A549 (cell line): ENCODE data around the gene SLC35B2. TPM values are rescaled to one million over a fixed set of nuclear protein-coding genes. Genes with fewer than 3 reads are reported as not detected.

Experiments used
- ATAC-seq, 2 experiments: fragments of 200-7000 bp in 1 of 2; fragments of >200 bp in 1 of 2; cut with Nextera tagmentation in 1 of 2; cut with Tn5 transposase in 1 of 2; 3 replicates each; pipeline versions ENCODE4 v1.8.0 to v1.9.1; 2018 to 2020; ENCODE audit warnings: mild to moderate bottlenecking in 1 of 2, moderate library complexity in 1 of 2
- CTCF ChIA-PET: fragments of 300-600 bp; sonication (Branson Sonifier 250); formaldehyde crosslinking; extraction: SDS; loops from one replicate; lab custom pipeline; 2021; ENCODE audit warnings: antibody characterized with exemption, inconsistent platforms; lab: Yijun Ruan, JAX
- POLR2A ChIA-PET: fragments of 350-600 bp; formaldehyde crosslinking; extraction: SDS; loops from one replicate; lab custom pipeline; 2021; ENCODE audit warnings: antibody characterized with exemption, inconsistent platforms; lab: Yijun Ruan, JAX
- DNase-seq, 2 experiments: peaks; one replicate each; pipeline versions ENCODE4 v3.0.0 to v3.0.0-alpha.2; 2011 to 2016; ENCODE audit warnings: low read depth in 1 of 2, low spot score in 1 of 2
- FAIRE-seq: peaks from 2 replicates; lab custom pipeline; 2011; peaks lifted over from hg19 to GRCh38; lab: Jason Lieb, UNC
- H3K27ac ChIP-seq, 2 experiments: fragments of >200 bp; sonication (Bioruptor Twin); formaldehyde crosslinking; 3 replicates each; pipeline ENCODE4 v1.5.1; 2016 to 2017
- H3K4me1 ChIP-seq: fragments of >200 bp; sonication (Bioruptor Twin); formaldehyde crosslinking; 3 replicates; pipeline ENCODE4 v1.6.1; 2016
- H3K4me2 ChIP-seq: fragments of >200 bp; sonication (Bioruptor Twin); formaldehyde crosslinking; 3 replicates; pipeline ENCODE4 v1.6.1; 2016
- H3K4me3 ChIP-seq: fragments of >200 bp; sonication (Bioruptor Twin); formaldehyde crosslinking; 3 replicates; pipeline ENCODE4 v1.5.1; 2016
- H3K9me3 ChIP-seq: fragments of >200 bp; sonication (Bioruptor Twin); formaldehyde crosslinking; 3 replicates; pipeline ENCODE4 v1.6.1; 2016
- EHF ChIP-seq: fragments of 250-450 bp; sonication (Bioruptor Pico); IDR thresholded peaks from 2 replicates; pipeline ENCODE4 v1.5.0; 2020; ENCODE audit warnings: mild to moderate bottlenecking
- ELK1 ChIP-seq: fragments of 150-350 bp; IDR thresholded peaks from 2 replicates; pipeline ENCODE4 v1.6.1; 2014; ENCODE audit warnings: low read depth, mild to moderate bottlenecking, low read length
- EP300 ChIP-seq, 2 experiments: fragments of >200 bp; sonication (Bioruptor Twin); formaldehyde crosslinking; IDR thresholded peaks; 2 replicates in 1 of 2; 3 replicates in 1 of 2; pipeline ENCODE4 v1.6.1; 2016 to 2017
- FOSL2 ChIP-seq, 2 experiments: fragments of 450-650 bp in 1 of 2; fragments of >200 bp in 1 of 2; sonication (Bioruptor Twin) in 1 of 2; formaldehyde crosslinking; IDR thresholded peaks; 2 replicates each; pipeline versions ENCODE4 v1.5.0 to v1.6.1; 2016 to 2020; ENCODE audit warnings: mild to moderate bottlenecking in 1 of 2, moderate library complexity in 1 of 2
- FOXS1 ChIP-seq: fragments of 250-450 bp; sonication (Bioruptor Pico); IDR thresholded peaks from 2 replicates; pipeline ENCODE4 v1.5.0; 2020; ENCODE audit warnings: mild to moderate bottlenecking, moderate library complexity
- HES2 ChIP-seq: fragments of >200 bp; sonication (Bioruptor Twin); formaldehyde crosslinking; IDR thresholded peaks from 2 replicates; pipeline ENCODE4 v1.6.1; 2016
- HMGXB4 ChIP-seq: fragments of 250-450 bp; sonication (Bioruptor Pico); IDR thresholded peaks from 2 replicates; pipeline ENCODE4 v1.5.0; 2021; ENCODE audit warnings: mild to moderate bottlenecking, moderate library complexity, borderline replicate concordance
- HOXB13 ChIP-seq: fragments of 250-450 bp; sonication (Bioruptor Pico); IDR thresholded peaks from 2 replicates; pipeline ENCODE4 v1.5.0; 2020; ENCODE audit warnings: low read depth, mild to moderate bottlenecking, moderate library complexity
- JUN ChIP-seq, 2 experiments: fragments of >200 bp; sonication (Bioruptor Twin); formaldehyde crosslinking; IDR thresholded peaks; 2 replicates in 1 of 2; 3 replicates in 1 of 2; pipeline ENCODE4 v1.6.1; 2016 to 2017
- JUNB ChIP-seq: fragments of >200 bp; sonication (Bioruptor Twin); formaldehyde crosslinking; IDR thresholded peaks from 2 replicates; pipeline ENCODE4 v1.6.1; 2016
- KDM1A ChIP-seq: fragments of 200-600 bp; sonication (generic); IDR thresholded peaks from 2 replicates; pipeline ENCODE4 v1.6.1; 2016; ENCODE audit warnings: low read depth, mild to moderate bottlenecking
- KDM5A ChIP-seq: fragments of 200-600 bp; sonication (generic); IDR thresholded peaks from 2 replicates; pipeline ENCODE4 v1.6.1; 2016; ENCODE audit warnings: antibody characterized with exemption, mild to moderate bottlenecking
- MAX ChIP-seq: IDR thresholded peaks from 2 replicates; pipeline ENCODE4 v1.6.1; 2012
- MAZ ChIP-seq: fragments of 150-350 bp; IDR thresholded peaks from 2 replicates; pipeline ENCODE4 v1.6.1; 2014; ENCODE audit warnings: antibody characterized with exemption, low read depth, low read length, borderline replicate concordance
- MYC ChIP-seq: IDR thresholded peaks from 2 replicates; pipeline ENCODE4 v1.6.1; 2012; ENCODE audit warnings: mild to moderate bottlenecking, inconsistent platforms, low read length, improper control_type of control experiment, borderline replicate concordance
- NFE2L2 ChIP-seq: fragments of 150-350 bp; conservative IDR thresholded peaks from 2 replicates; pipeline ENCODE4 v1.6.1; 2014; ENCODE audit warnings: low read length
- NR3C1 ChIP-seq: fragments of >200 bp; sonication (Bioruptor Twin); formaldehyde crosslinking; IDR thresholded peaks from 3 replicates; pipeline ENCODE4 v1.6.1; 2017
- POLR2A ChIP-seq: IDR thresholded peaks from 2 replicates; pipeline ENCODE4 v1.6.1; 2012; ENCODE audit warnings: mild to moderate bottlenecking, low read length
- POLR2AphosphoS2 ChIP-seq: conservative IDR thresholded peaks from 2 replicates; pipeline ENCODE4 v1.6.1; 2012; ENCODE audit warnings: low read length, improper control_type of control experiment, inconsistent platforms
- RAD21 ChIP-seq, 2 experiments: fragments of >200 bp in 1 of 2; sonication (Bioruptor Twin) in 1 of 2; formaldehyde crosslinking in 1 of 2; IDR thresholded peaks in 1 of 2; conservative IDR thresholded peaks in 1 of 2; 2 replicates in 1 of 2; 3 replicates in 1 of 2; pipeline ENCODE4 v1.6.1; 2012 to 2018; ENCODE audit warnings: inconsistent platforms in 1 of 2
- RCOR1 ChIP-seq: fragments of 150-350 bp; IDR thresholded peaks from 2 replicates; pipeline ENCODE4 v1.6.1; 2014; ENCODE audit warnings: antibody characterized with exemption, low read length, low read depth
- RFX5 ChIP-seq: fragments of 450-650 bp; IDR thresholded peaks from 2 replicates; pipeline ENCODE4 v1.7.1; 2014; ENCODE audit warnings: antibody characterized with exemption, mild to moderate bottlenecking, moderate library complexity
- RNF2 ChIP-seq: fragments of 200-600 bp; sonication (generic); IDR thresholded peaks from 2 replicates; pipeline ENCODE4 v1.6.1; 2016; ENCODE audit warnings: low read depth, mild to moderate bottlenecking, antibody characterized with exemption, moderate library complexity, borderline replicate concordance
- SREBF2 ChIP-seq: fragments of 450-650 bp; IDR thresholded peaks from 2 replicates; pipeline ENCODE4 v1.6.1; 2014; ENCODE audit warnings: mild to moderate bottlenecking, moderate library complexity
- TFCP2L1 ChIP-seq: fragments of 250-450 bp; sonication (Bioruptor Pico); IDR thresholded peaks from 2 replicates; pipeline ENCODE4 v1.5.0; 2021; ENCODE audit warnings: mild to moderate bottlenecking
- ZC3H11A ChIP-seq: fragments of 450-650 bp; IDR thresholded peaks from 2 replicates; pipeline ENCODE4 v1.6.1; 2014; ENCODE audit warnings: antibody characterized with exemption, mild to moderate bottlenecking
- ZFP36 ChIP-seq: fragments of 450-650 bp; IDR thresholded peaks from 2 replicates; pipeline ENCODE4 v1.6.1; 2014; ENCODE audit warnings: borderline replicate concordance; ENCODE audit not compliant: partially characterized antibody
- ZNF302 ChIP-seq: fragments of 250-450 bp; sonication (Bioruptor Pico); IDR thresholded peaks from 2 replicates; pipeline ENCODE4 v1.9.0; 2021; ENCODE audit warnings: inconsistent platforms, mild to moderate bottlenecking, moderate library complexity
- ZSCAN20 ChIP-seq: fragments of 250-450 bp; sonication (Bioruptor Pico); IDR thresholded peaks from 2 replicates; pipeline ENCODE4 v1.8.0; 2022; ENCODE audit warnings: mild to moderate bottlenecking, moderate library complexity
- WGBS: methylation state at CpG from one replicate; pipeline ENCODE4 v1.1.6; 2017; ENCODE audit errors: missing lambda C conversion rate; 5-methylcytosine and 5-hydroxymethylcytosine counted together
- polyA plus RNA-seq, 4 experiments: library from polyadenylated mRNA; depleted of rRNA in 3 of 4; stranded (reverse); fragments of >200 nt; fragmentation: RNase III in 1 of 4; extraction: RNeasy Plus Mini Kit Qiagen cat#74134 plus additional on column Dnase treatment in 1 of 4; gene quantifications; 2 replicates in 3 of 4; 3 replicates in 1 of 4; pipeline ENCODE4 v1.2.3, GENCODE V29; 2011 to 2017
- TF ChIP-seq, protein P1 (sequence below): IDR thresholded peaks from 2 replicates; pipeline ENCODE4 v1.6.1; 2012
- TF ChIP-seq, protein P2 (sequence below): IDR thresholded peaks from 2 replicates; pipeline ENCODE4 v1.6.1; 2012; ENCODE audit warnings: low read depth, borderline replicate concordance
- TF ChIP-seq, protein P3 (sequence below): fragments of 250-450 bp; sonication (Bioruptor Pico); IDR thresholded peaks from 2 replicates; pipeline ENCODE4 v1.5.0; 2020; ENCODE audit warnings: low read depth, mild to moderate bottlenecking, moderate library complexity

SLC35B2 gene
- polyA plus RNA-seq, 2 of the 4 experiments (the other 2 are of a cell fraction) = 44.5 to 45.6 TPM

DNA sequence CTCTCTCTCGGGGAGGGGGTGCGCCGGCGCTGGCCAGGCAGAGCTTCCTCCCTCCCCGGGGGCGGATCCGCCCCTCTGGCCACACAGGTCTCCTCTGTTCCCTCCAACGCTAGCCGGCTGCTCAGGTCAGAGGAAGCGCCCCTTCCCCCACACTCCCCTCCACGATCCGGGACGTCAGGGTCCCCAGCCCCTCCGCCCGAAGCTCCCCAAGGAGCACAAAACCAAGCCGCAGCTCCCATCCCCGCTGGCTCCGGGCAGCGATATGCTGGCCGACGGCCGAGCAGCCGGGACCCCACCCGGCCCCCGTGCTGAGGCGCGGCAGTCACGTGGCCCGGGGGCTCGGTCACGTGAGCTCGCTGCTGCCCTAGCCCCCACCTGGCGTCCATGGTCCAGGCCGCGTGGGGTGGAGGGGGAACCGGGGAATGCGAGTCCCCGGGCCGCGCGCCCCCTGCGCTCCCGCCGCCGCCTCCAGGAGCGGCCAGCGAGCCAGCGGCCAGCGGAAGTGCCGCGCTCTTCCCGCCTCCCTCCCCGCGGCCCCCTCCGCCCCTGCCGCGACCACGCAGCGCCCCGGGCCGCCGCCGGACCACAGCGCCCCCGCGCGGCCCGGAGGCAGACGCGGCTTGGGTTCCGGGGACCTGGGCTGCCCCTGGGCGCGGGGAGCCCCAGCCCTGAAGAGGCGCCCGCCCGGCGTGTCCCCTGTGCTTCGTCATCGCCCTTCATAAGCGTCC lies at the start of gene SLC35B2 (continued):
- TF ChIP-seq RAD21 (conservative IDR thresholded peaks at IDR 0.05 in 1 of 2, IDR thresholded peaks at IDR 0.05 in 1 of 2) = no peak
- TF ChIP-seq MYC = no peak; the same call in 1 of the 2 replicates
- no peak for TF ChIP-seq EHF (CRISPR knock-in tag)
- no peak for TF ChIP-seq HMGXB4
- no peak for TF ChIP-seq TFCP2L1 (CRISPR knock-in tag)
- TF ChIP-seq ELK1 = no peak
- TF ChIP-seq ZC3H11A = no peak
- no peak for TF ChIP-seq FOXS1 (CRISPR knock-in tag)
- TF ChIP-seq, protein P1, sequence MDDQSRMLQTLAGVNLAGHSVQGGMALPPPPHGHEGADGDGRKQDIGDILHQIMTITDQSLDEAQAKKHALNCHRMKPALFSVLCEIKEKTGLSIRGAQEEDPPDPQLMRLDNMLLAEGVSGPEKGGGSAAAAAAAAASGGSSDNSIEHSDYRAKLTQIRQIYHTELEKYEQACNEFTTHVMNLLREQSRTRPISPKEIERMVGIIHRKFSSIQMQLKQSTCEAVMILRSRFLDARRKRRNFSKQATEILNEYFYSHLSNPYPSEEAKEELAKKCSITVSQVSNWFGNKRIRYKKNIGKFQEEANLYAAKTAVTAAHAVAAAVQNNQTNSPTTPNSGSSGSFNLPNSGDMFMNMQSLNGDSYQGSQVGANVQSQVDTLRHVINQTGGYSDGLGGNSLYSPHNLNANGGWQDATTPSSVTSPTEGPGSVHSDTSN = no peak; the same call in 1 of the 2 replicates
- no peak for TF ChIP-seq NFE2L2
- TF ChIP-seq ZFP36 = no peak
- TF ChIP-seq, protein P2, sequence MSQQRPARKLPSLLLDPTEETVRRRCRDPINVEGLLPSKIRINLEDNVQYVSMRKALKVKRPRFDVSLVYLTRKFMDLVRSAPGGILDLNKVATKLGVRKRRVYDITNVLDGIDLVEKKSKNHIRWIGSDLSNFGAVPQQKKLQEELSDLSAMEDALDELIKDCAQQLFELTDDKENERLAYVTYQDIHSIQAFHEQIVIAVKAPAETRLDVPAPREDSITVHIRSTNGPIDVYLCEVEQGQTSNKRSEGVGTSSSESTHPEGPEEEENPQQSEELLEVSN = no peak
- TF ChIP-seq, protein P3, sequence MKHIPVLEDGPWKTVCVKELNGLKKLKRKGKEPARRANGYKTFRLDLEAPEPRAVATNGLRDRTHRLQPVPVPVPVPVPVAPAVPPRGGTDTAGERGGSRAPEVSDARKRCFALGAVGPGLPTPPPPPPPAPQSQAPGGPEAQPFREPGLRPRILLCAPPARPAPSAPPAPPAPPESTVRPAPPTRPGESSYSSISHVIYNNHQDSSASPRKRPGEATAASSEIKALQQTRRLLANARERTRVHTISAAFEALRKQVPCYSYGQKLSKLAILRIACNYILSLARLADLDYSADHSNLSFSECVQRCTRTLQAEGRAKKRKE = no peak
- no peak for TF ChIP-seq FOSL2 (IDR thresholded peaks at IDR 0.05)
- no peak for TF ChIP-seq FOSL2 (CRISPR knock-in tag; IDR thresholded peaks at IDR 0.05)
- TF ChIP-seq RNF2 = no peak
- no peak for TF ChIP-seq HES2
- no peak for TF ChIP-seq EP300 (IDR thresholded peaks at IDR 0.05)
- no peak for TF ChIP-seq ZNF302 (CRISPR knock-in tag)
- no peak for TF ChIP-seq SREBF2
- no peak for TF ChIP-seq KDM1A
- TF ChIP-seq RFX5 = no peak
- TF ChIP-seq NR3C1 = no peak

GRCh38 chr6:44306710-44307109 lies 49.4 kb upstream of the SLC35B2 start:
- CTCF ChIA-PET = interaction anchor here (1.0 to 6.1 kb wide), 3 partner anchors 11 to 38 kb away, joined by 3 to 44 read pairs (median 23); partner anchors contain the start of gene TMEM151B
- no peak for TF ChIP-seq JUN (IDR thresholded peaks at IDR 0.05)
- no peak for TF ChIP-seq MAZ
- no peak for TF ChIP-seq EP300 (IDR thresholded peaks at IDR 0.05)
- no peak for TF ChIP-seq FOXS1 (CRISPR knock-in tag)
- no peak for TF ChIP-seq KDM5A
- no peak for TF ChIP-seq EHF (CRISPR knock-in tag)
- TF ChIP-seq MAX = no peak
- no peak for TF ChIP-seq ZSCAN20
- no peak for TF ChIP-seq JUNB
- TF ChIP-seq RFX5 = no peak
- TF ChIP-seq TFCP2L1 (CRISPR knock-in tag) = no peak
- no peak for TF ChIP-seq SREBF2
- TF ChIP-seq RCOR1 = no peak
- no peak for TF ChIP-seq KDM1A
- TF ChIP-seq ELK1 = no peak
- TF ChIP-seq POLR2AphosphoS2 = no peak
- TF ChIP-seq HOXB13 (CRISPR knock-in tag) = no peak
- no peak for TF ChIP-seq POLR2A

More at GRCh38 chr6:44306710-44307109, 49.4 kb upstream of the SLC35B2 start:
- H3K4me1 ChIP-seq = no peaks in the 10 kb centered on the region
- no peak overlapping the region for H3K4me2 ChIP-seq
- H3K9me3 ChIP-seq = no peaks in the 10 kb centered on the region
- DNase-seq (no peak), ATAC-seq (no peak), FAIRE-seq (no peak)
- 86% methylated on average over 7 of the region's 8 CpGs for WGBS
- H3K4me3 ChIP-seq = no peak overlapping the region
- POLR2A ChIA-PET = no interaction called here
- no peak overlapping the region for H3K27ac ChIP-seq
